Measurements from ENCODE around the gene SMAP2.

Gene SMAP2

DNA sequence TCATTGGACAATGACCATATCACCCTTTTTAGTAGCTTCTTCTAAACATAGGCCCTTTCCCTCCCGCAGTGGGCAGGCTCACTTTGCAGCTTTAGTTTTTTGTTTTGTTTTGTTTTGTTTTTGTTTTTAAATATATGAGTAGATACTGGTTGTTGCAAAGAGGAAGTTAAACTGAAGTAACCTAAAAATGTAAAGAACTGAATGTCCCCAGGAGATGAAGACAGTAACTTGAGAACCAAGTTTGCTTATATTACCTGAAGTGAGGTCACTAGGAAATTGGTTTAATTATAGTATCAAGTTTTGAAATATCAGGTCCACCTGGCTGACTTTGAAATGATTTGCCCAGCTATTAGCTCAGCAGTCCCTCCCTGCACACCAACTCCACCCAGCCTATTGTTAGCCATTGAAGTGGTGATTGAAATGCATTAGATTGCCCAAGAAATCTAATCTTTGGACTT lies 18.2 kb downstream of the SMAP2 start:
- no peak for DNase-seq

DNA sequence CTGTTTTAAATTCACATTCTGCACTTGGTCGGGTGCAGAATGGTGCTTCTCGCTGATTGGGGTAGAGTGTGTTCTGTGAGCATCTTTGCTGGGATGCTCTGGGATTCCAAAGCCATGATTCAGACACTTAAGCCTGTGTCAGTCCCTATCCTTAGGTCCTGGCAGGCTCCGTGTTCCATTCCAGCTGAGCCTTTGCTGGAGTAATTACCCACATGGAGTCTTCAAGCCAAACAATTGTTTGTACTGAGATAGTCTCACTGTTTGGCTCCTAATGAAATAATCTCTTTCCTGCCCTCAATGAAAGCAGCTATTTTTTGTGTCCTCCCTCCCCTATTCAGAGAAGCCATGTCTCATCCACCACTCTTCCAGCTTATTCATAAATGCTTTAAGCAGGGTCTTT lies 18.7 kb downstream of the SMAP2 start:
- DNase-seq = no peak

DNA sequence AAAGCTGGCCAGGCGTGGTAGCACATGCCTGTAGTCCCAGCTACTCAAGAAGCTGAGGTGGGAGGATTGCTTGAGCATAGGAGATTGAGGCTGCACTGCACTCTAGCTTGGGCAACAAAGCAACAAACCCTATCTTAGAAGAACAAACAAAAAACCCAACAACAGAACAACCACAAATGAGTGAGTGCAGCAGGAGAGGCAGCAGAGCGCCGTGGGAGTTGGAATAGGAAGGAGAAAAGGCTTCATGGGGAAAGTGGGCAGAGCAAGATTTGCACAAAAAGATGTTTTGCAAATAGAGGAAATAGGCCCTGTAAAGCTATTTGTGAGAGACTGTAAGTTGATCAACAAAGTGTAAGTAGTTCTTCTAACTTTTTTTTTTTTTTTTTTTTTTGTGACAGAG lies 19.6 kb downstream of the SMAP2 start:
- no peak for DNase-seq

- no peak for DNase-seq
Measured at GRCh38 chr1:40394491-40395172, 21.1 kb downstream of the SMAP2 start.

GRCh38 chr1:40395190-40396175 lies 22.0 kb downstream of the SMAP2 start:
- DNase-seq = no peak

- no peak for DNase-seq
Measured at GRCh38 chr1:40396420-40396819, 22.9 kb downstream of the SMAP2 start.

DNA sequence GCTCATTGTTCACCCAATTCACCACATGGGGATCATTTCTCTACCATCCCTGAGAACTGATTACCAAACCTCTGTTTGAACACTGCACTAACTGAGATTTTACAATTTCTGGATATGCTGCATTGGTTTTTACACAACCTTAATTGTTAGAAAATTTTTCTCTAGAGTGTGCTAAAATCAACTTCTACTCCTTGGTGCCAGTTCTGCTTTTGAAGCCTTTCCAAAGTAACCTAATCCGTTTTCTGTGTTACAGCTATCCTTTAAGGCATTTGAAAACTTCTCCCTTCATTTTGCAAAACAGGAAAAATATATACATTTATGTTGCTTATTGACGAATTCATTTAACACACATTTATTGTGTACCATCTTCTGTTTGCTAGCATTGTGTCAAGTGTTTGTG lies 23.7 kb downstream of the SMAP2 start:
- DNase-seq = no peak

DNA sequence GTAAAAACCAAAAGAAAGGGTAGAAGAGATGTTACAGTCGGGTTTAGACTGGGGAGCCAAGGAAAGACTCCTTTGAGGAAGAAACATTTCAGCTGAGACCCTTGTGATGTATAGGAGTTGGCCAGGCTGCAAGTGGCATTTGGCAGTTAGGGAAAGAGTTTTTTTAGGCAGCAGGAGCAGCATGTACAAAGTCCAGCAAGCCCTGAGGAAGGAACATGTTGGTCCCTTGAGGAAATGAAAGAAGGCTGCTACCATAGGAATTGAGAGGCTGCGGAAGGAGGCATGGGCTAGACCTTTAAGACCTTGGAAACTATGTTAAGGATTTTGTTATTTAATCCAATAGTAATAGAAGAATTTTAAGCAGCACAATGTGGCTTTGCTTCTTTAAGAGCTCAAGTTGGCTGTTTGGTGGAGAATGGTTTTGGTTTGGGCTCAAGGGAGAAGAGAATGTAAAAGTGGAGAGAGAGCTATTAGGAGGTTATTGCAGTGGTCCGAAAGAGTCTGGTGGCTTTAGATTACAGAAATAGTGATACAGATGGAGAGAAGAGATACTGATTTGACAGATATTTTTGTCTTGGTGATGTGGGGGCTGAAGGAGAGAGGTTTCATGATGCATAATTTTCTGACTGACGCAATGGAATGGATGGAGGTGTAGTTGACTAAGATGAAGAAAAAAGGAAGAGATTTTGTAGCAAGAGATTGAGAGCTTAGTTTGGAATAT lies 26.6 kb downstream of the SMAP2 start:
- DNase-seq = no peak

DNA sequence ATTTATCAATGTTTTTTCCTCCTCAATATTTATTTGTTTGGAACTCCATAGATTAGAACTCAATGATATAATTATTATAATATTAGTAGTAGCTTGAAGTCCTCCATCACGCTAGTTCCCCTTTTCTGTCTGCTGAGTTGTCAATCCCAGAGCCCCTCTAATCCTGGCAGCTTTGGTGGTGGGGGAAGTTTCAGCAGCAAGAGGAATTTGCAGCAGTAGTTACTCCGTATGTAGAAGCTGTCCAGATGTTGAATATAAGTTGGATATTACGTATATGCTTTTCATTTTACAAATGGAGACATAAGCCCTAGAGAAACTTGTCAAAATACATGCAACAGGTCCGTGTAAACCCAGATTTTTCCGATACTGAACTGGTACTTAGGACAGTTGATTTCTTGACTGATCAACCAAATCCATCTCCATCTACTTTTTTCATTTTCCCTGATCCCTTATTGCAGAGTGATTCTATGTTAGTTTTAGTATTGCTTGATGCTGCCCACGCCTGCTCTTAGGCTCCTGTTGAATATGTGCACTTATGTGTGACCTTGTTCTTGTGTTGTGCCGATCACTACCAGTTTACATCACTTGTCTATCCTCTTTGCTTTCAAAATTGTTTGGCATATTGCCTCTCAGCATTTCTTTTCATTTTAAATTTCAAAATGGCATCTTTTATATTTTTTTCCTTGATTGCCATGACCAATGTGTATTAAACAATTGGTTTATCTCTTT lies 28.1 kb downstream of the SMAP2 start:
- no peak for DNase-seq

GRCh38 chr1:40404670-40405462 lies 31.3 kb downstream of the SMAP2 start:
- peak; percentile 45 for DNase-seq

GRCh38 chr1:40405812-40406211 lies 32.3 kb downstream of the SMAP2 start:
- DNase-seq = no peak

DNA sequence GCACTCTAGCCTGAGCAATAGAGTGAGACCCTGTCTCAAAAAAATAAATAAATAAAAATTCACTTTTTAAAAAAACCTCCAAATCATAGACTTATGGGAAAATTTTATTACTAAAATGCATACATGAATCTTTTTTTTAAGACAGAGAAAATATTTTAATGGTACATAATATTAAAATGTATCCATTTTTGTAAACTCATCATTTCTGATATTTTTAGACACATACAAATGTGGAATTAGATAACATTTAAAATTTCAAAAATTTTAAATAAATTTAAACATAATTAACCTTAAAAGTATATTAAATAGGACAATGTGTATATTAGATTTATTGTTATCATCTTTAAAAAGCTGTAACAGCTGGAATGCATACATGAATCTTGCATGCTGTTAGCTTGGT lies 33.9 kb downstream of the SMAP2 start:
- DNase-seq = no peak

GRCh38 chr1:40409467-40409866 lies 35.9 kb downstream of the SMAP2 start:
- DNase-seq = no peak

DNA sequence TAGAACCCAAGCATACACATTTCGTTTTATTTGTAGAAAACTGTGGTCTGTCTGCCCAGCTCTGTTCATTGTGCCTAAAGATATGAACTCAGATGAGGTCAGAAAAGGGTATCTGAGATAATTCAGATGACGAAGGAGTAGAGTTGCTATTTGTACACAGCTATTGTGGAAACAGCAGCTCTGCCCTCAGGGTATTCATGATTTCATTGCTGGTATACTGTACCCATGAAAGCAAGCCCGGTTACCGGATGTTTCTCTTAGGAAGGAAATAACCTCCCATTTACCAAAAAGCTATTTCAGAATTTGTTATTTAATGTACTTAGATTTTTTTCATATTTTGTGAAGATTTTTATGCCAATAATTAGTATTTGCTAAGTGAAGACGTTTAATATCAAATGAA lies 37.8 kb downstream of the SMAP2 start:
- no peak for DNase-seq

DNA sequence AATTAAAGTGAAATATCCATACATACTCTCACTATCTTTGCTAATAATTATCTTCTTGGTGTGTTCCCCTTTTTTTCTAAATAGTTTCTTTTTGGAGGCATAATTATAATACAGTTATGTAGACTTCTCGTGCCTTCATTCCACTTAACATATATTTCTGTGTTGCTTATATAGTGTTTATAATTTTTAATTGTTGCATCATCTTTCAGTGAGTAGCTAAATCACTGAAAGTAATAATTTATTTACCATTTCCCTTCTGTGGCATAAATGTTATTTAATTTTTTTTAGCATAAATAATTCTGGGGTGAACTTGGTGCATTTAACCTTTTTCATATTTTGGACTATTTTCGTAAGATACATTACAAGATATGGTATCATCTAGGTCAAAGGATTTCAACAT lies 38.3 kb downstream of the SMAP2 start:
- no peak for DNase-seq

GRCh38 chr1:40413527-40414252 lies 40.2 kb downstream of the SMAP2 start:
- no peak for DNase-seq

- no peak for DNase-seq
Measured at GRCh38 chr1:40414331-40414730, 40.8 kb downstream of the SMAP2 start.

DNA sequence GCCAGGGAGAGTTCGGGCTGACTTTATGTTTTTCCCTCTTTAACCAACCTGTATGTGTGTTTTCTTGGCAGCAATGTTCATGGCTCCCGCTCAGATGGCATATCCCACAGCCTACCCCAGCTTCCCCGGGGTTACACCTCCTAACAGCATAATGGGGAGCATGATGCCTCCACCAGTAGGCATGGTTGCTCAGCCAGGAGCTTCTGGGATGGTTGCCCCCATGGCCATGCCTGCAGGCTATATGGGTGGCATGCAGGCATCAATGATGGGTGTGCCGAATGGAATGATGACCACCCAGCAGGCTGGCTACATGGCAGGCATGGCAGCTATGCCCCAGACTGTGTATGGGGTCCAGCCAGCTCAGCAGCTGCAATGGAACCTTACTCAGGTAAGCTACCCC lies 43.2 kb downstream of the SMAP2 start:
- no peak for DNase-seq

GRCh38 chr1:40421431-40422384 lies 48.2 kb downstream of the SMAP2 start:
- peak; percentile 60 for DNase-seq
